Right renal cortex interstitium (tissue), 3 donors: Measurements from ENCODE around the gene ITGB3. TPM values are rescaled to one million over a fixed set of nuclear protein-coding genes. Genes with fewer than 3 reads are reported as not detected.
"Not testable (repeated sequence)": the region's sequence is repeated elsewhere in the genome, so short reads cannot be mapped to it uniquely, and the experiment has no call there.

Experiments used
- DNase-seq, 3 donors: peaks; one replicate each; pipeline ENCODE4 v3.0.0-alpha.2; 2013; ENCODE audit warnings: low read depth in 3 of 3, low spot score in 2 of 3
- polyA plus RNA-seq, 3 donors: library from polyadenylated mRNA; unstranded; fragments of 120-200 nt; gene quantifications; one replicate each; pipeline ENCODE4 v1.2.1, GENCODE V29; 2013; ENCODE audit not compliant: insufficient read length in 3 of 3

Gene ITGB3
- polyA plus RNA-seq, 3 donors = 19.0 to 20.8 (median 20.7) TPM

DNA sequence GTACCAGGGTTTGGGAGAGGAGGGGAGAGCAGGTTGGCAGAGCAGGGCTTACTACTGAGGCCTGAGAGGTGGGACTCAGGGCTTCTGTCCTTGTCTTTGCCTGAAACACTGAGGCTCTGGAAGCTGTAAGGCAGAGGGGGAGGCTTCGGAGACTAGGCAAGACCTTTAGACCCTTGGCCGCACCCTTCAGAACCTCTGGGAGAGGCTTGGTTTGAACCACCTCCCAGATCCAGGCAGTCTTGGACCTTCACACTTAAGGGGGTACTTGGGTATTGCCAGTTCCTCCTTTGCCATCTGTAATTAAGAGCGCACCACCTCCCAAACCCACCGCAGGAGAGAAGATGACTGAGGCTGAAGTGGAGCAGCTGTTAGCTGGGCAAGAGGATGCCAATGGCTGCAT is 31.6 kb upstream of the ITGB3 start:
- DNase-seq = no peak

DNA sequence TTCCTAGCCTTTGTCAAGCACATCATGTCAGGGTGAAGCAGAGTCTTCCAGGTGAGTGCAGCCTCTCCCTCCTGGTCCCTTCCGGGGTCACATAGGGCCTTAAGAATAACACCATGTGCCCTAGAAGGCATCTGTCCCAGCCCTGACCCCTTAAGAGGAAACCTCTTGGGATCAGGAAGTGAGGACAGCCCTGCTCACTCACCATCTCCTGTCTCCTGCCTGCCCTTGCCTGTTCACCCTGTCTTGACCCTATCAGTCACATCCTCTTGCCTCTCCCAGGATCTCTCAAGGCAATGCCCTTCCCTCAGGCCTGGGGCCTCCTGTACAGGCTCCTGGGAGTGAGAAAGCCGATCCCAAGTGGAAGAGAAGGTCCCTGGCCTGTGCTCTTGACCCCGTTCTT is 30.6 kb upstream of the ITGB3 start:
- no peak for DNase-seq

DNA sequence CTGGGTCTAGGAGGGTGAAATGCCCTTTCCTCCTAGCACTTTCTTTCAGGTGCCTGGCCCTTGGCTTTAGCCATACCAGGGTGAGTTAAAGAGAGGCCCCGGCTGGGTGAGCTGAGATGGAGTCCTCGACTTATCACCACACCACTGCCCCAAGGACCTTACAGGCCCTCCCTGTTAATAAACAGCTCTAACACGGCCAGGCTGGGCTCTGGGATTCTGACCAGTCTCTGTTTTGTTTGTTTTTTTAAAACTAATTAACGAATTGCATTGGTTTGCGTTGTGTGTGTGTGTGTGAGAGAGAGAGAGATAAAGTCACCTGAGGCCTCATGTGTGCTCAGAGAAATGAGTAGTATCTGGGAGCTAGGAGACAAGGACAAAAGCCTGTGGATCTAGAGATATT is 30.2 kb upstream of the ITGB3 start:
- no peak for DNase-seq

DNA sequence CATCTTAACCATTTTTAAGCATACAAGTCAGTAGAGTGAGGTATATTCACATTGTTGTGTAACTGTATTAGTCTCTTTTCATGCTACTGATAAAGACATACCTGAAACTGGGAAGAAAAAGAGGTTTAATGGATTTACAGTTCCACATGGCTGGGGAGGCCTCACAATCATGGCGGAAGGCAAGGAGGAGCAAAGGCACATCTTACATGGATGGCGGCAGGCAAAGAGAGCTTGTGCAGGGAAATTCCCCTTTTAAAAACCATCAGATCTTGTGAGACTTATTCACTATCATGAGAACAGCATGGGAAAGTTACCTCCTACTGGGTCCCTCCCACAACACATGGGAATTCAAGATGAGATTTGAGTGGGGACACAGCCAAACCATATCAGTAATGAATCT is 29.6 kb upstream of the ITGB3 start:
- DNase-seq = not testable (repeated sequence)

DNA sequence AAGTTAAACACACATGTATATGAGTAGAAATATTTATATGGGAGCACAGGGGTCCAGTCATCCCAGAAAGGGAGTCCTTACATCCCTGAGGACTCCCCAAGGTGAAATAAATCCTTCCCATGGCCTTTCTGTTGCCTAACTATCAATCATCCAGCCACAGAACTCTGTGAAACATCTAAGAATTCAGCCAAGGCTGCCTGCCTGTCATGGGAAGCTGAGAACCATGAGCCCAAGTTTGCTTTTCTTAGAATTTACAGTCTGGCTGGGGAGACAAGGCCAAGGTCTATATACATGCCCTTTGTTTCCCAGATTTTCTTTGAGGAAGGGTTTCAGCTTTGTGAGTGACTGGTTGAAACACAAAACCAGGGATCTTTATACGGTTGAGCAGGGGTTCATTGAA is 28.7 kb upstream of the ITGB3 start:
- no peak for DNase-seq

DNA sequence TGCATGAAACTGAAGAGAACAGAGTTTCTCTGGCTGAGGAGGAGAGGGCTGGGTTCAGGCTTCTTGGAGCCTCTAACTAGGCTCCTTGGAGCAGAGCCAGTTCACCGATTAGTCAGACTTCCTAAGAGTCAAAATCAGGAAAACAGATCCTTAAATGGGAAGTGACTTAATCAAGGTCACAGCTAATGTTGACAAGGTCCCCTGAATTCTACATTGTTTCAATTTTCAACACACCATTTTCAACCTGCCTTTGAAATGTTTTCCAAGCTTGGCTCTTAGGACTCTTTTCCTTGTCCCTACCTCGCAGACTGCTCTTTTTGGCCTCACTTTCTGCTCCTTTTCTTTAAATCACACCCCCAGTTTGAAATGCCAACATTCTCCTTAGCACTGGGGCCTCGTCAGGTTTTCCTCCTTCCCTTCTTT is 28.2 kb upstream of the ITGB3 start:
- DNase-seq = no peak

DNA sequence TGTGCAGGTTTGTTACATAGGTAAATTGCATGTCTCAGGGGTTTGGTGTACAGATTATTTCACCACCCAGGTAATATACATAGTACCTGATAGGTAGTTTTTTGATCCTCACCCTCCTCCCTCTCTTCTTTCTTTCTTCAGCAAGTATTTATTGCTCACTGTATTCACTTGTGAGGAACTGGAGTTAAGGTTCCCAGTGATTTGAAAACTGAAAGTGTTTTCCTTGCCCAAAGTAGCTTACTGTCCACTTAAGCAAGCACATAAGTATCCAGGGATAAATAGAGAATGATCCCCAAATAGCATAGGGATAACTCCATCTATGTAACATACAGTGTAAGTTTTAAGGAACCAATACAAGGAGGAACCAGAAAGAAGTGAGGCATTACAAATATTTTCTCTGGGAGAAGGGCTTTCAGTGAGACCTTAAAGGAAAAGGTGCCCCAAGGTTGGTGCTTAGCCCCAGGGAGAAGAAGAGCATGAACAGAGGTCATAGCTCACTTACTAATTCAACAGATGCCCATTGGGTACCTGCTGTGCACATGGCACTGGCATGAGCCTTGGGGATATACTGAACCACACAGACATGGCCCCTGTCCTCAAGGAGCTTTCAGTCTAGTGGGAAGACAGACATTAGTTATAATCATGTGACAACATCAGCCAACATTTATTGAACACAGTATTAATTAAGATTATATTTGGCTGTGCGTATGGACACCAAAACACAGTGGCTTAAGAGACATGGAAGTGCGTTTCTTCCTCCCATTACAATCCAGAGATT is 27.5 kb upstream of the ITGB3 start:
- no peak for DNase-seq

DNA sequence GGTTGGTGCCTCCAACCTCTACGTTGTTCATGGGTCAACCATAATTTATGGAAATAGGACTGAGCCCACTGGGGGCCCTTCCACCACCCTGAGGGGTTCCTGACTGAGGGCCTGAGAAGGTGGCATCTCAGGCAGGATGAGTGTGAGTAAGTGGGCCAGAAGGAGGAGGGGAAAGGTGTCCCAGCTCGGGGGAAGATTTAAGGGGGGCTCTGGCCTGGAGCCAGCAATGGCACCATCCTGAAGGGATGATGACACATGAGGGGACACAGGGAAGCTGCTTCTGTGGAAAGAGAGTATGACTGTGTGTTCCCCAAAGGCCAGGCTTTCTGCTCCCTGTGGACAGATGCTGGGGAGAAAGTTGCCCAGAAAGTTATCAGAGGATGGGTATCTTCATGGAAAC is 25.8 kb upstream of the ITGB3 start:
- no peak for DNase-seq

DNA sequence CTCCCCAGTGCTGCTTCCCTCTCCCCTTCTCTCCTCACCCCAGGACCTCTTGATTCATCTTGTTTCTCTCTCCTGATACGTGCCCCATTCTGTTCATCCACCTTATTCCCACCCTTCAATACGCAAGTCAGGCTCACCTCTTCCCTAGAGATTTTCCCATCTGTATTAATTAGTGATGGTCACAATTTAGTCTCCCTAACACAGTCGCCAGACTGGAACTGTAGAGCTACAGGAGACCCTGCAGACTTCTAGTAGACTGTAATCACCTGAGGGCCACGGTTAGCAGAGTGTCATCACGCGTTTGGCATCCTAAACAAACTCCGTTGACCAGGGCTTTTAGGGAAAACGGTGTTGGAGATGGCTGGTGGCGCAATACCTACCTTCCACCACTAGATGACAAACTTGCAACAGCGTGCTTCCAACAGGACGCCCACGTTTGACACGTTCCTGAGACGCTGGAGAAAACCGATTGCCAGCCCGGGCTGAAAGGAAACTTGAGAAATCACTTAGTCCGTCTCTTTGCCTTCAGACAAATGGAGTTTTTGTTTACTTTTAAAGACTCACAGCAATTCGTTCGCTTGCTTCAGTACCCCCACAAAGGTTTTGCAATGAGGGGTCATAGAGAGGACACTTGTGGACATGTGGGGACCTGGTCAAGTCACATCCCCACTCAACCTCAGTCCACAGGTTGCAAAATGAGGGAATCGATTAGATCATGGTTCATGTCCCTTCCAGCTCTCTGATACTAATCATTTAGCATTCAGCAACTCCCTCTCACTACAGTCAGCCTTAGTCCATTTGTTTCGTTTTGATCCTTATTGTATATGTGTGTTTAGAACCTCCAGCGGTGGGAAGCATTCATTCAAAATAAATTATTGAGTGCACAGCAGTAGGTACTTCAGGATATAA is 23.8 kb upstream of the ITGB3 start:
- DNase-seq = peak; percentile 63 to 78 (median 69)

DNA sequence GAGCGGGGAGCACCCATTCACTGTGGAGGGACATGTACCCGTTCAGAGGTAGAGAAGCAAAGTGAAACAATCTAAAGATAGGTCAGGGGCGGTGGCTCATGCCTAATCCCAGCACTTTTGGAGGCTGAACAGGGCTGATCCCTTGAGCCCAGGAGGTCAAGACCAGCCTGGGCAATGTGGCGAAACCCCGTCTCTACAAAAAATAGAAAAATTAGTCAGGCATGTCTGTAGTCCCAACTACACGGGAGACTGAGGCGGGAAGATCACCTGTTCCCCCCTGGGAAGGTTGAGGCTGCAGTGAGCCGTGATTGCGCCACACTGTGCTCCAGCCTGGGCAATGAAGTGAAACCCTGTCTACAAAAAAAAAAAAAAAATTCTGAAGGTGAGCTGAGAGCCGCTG is 22.8 kb upstream of the ITGB3 start:
- no peak for DNase-seq

DNA sequence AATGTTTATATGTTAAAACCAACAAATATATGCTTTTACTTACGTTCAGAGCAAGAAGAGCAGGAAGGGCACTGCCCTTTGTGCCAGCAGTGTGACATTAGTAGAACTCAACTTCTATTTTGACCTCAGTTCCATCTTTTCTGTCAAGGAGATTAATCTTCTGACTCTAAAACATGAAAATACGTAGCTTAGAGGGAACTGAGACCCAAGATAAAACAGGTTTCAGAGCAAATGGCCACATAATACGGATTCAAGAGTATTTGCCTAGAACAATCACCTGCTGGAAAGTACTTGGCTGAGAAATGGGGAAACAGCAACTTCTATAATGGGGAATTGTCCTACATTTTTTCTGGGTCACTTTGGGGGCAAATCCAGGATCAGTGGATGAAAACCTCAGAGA is 22.3 kb upstream of the ITGB3 start:
- DNase-seq = no peak

DNA sequence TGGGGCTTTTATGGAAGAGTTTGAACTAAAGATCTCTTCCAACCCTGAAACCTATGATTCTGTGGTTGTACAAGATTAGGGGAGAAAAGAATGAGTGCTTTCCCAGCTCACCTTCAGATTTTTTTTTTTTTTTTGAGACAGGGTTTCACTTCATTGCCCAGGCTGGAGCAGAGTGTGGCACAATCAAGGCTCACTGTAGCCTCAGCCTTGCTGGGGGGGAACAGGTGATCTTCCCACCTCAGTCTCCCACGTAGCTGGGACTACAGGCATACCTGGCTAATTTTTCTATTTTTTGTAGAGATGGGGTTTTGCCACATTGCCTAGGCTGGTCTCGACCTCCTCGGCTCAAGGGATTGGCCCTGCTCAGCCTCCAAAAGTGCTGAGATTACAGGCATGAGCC is 21.8 kb upstream of the ITGB3 start:
- no peak for DNase-seq

DNA sequence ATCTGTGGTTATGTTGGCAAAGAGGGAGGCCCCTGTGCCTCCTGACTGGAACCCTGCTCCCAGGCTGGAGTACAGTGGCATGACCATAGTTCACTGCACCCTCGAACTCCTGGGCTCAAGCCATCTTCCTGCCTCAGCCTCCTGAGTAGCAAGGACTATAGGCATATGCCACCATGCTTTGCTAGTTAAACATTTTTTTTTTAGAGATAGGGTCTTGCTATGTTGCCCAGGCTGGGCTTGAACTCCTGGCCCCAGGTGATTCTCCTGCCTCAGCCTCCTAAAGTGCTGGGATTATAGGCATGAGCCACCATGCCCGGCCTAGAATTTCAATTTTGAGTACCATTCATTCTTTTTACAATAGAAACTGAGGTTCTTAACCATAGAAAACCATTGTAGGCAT is 21.2 kb upstream of the ITGB3 start:
- no peak for DNase-seq

DNA sequence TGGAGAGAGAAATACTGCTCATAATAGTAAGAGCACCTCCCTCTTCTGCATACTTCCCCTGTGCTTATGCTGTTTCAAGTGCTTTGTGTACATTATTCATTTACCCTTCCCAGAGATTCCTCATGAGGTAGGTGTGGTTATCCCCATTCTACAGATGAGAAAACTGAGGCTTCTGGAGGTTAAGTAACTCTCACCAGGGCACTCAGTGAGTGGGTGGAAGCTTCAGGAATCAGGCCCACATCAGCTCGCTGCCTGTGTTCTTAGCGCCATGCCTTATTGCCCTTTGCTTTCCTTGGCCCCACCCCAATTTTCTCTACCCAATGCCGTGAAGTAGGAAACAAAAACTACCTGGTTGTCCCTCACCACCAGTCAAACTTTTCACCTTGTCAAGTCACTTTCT is 18.1 kb upstream of the ITGB3 start:
- DNase-seq = no peak

DNA sequence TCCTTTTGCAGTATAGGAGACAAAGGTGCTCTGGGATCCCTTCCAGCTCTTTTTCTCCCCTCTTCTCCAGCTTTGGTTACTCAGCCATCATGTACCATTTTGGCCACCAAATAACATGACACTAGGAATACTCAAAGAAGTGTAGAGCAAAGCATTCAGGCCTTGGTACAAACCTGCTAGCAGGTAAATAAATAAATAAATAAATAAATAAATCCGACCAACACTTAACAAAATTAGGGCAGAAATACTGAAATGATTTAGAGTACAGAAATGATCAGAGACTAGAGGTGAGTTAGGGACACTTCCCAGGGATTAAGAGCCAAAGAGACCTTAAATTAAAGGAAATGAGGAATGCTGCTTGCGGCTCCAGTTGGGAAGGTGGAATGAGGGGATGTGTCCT is 17.7 kb upstream of the ITGB3 start:
- no peak for DNase-seq

DNA sequence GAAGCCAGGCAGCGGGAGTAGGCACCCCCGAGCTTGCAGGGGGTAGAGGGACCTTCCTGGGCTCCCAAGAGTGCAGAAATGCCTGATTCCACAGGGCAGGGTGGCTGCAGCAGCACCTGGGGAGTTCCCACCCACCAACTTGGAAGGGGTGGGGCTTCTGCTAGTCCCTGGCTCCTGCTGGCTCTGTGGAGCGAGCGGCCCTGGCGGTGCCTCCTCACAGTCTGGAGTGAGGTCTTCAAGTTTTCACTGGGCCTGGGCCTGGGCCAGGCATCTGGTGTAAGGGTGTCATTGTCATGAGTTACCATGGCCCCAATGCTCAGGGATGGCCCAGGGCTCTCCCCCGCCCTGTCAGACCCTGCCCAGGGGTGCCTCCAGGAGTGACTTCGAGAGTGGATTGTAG is 15.8 kb upstream of the ITGB3 start:
- no peak for DNase-seq

DNA sequence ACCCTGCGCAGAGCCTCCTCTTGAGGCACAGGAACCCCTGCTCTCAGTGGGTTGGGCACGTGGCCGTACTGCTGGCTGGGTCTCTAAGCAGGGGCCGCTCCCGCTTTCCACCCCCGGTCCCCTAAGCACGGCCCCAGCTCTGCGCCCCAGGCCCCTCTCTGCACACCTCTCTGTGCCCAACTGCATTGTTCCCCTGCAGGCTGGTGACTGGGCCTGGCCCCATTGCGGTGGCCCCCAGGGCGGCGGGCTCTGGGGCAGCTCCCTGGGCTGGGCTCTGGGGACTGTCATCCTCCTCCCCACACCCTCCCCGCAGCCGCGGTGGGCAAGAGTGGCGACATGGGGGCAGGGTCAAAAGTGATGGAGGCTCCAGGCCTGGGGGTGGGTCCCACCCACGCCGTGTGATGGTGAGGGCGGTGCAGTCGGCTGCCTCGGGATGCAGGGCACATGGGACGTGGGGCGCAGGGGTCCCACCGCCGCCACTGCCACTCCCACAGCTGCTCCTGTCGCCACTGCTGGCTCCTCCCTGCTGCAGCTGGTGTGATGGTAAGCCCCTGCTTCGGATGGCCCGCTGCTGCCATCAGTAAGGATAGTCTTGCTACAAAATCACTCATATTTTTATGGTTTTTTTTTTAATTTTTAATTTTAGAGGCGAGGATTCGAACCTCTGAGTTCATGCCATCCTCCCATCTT is 15.2 kb upstream of the ITGB3 start:
- no peak for DNase-seq

DNA sequence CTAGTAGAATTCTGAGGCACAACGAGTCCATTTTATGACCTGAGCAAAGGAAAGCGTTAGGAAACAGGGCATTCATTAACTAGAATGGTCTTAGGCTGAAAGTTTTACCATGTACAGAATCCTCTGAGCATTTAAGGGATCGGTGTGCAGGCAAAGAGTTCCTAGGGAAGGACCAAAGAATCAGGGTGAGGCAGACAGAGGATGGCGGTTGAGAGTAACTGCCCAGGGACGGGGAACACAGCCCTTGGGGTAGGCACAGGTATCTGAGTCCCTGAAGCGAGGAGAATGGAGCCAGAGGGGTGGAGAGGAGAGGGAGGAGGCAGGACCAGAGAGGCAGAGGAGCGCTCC is 14.0 kb upstream of the ITGB3 start:
- no peak for DNase-seq

DNA sequence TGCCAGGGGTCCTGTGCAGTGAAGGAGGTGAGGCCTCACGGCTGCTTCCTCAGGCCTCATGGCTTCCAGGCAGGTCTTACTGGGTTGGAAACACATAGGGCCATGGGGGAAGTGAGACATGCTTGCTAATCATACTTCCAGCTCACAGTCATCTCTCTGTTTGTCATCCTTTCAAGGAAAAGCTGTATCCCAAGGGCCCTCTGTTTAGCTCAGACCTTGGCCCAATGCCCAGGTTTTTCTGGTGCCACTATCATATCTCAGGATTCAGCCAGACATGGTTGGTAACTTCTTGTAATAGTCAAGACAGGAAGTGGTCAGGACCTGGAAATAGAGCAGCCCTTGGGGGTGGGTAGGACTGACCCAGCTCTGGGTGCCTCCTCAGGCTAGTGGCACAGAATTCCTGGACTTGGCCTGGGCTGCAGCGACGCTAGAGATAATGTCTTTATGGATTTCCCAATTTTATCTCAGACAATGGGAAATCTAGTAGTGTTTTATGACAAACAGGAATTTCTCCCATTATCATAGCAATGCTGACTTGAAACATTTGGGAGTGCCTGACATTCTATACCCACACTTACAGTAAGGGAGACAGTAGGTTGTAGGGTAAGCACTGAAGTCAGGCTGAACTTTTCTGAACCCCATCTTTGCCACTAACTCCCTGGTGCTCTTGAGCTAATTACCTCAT is 13.5 kb upstream of the ITGB3 start:
- DNase-seq = no peak

DNA sequence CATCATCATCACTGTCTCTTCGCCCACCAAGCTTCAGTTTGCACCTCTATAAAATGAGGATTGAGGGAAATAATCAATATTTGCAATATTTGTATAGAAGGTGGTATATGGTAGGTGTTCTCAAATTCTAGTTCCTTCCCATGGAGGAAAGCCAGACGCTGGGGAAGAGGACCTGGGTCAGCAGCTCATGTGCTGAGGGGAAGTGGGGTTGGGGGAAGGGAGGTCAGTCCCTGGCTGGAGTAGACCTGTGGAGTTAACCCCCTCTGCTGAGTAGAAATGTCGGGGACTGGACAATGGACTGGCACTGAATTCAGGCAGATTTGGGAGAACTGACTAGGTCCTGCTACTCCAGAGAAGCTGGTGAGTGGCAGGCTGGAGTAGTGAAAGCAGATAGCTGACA is 12.8 kb upstream of the ITGB3 start:
- no peak for DNase-seq

DNA sequence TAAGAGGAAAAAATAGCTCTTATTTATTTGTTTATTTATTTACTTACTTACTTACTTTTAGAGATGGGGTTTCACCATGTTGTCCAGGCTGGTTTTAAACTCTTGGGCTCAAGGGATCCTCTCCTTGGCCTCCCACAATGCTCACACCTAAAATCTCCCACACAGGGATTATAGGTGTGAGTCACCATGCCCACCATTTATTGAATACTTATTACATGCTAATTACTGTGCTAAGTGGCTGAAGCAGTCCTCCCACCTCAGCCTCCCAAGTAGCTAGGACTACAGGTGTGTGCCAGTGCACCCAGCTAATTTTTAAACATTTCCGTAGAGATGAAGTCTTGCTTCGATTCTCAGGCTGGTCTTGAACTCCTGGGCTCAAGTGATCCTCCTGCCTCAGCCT is 11.0 kb upstream of the ITGB3 start:
- DNase-seq = no peak
